Suppressor macrophage treated with lipopolysaccharide for 4 hours (primary cell): Measurements from ENCODE around the gene JMJD1C.
"Not testable (repeated sequence)": the region's sequence is repeated elsewhere in the genome, so short reads cannot be mapped to it uniquely, and the experiment has no call there.

Source experiments
- DNase-seq: peaks from one replicate; pipeline ENCODE4 v3.0.0-alpha.2; 2020

Gene JMJD1C

GRCh38 chr10:63157845-63158624 is 307.7 kb downstream of the JMJD1C start:
- peak; percentile 79 for DNase-seq

GRCh38 chr10:63156236-63156635 is 309.5 kb downstream of the JMJD1C start:
- no peak for DNase-seq

DNA sequence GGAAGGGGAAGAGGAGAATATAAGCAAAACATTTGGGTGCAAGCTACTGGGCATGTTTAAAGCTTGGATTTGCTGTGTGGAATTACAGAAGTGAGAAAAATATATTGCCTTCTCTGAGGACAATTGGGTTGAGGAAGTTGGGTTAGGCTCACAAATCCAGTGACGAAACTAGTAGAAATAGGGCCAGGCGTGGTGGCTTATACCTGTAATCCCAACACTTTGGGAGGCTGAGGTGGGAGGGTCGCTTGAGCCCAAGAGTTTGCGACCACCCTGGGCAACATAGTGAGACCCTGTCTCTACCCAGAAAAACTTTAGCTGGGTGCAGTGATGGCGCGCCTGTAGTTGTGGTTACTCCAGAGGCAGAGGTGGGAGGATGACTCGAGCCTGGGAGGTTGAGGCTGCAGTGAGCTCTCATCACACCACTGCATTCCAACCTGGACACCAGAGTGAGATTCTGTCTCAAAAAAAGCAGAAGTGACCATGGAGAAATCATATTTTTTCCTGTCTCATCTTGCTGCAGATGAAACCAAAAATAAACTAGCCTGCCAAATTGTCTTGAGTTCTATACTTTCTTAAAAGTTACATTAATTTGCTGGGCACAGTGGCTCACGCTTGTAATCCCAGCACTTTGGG is 310.3 kb downstream of the JMJD1C start:
- DNase-seq = peak; percentile 48

DNA sequence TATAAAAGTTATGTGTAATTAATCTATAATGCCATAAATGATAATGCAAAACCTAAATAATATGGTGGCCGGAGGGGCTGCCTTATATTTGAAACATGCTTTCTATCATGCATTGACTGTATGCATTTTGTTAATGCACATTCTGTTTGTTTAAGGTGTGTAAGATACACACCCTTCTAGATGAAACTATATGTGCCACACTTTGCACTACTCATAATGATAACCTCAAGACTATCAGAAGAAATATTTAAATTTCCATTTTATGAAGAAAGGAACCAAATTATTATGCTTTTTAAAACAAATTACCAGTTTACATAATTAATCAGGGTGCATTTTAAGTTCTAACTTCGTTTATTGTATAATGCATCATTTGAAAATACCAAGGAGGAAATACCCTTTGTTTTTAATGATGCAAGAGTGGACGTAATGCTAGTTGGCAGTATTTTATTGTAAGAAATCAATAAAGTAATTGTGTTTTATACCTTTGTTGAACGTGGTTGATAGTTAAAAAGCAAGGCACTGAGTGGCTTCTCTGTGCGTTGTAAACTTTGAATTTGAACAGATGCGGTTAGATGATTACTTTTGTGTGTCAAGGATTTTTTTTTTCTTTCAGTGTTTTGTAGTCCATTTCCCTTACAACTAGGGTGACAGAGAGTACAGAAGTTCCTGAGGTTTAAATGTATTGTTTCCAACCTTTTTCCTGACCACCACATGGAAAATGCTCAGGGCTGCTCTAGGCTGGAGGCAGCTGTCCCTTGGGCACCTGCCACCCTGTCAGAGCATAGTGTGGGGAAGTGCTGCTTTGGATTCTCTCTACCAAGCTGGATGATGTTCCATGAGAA is 311.0 kb downstream of the JMJD1C start:
- no peak for DNase-seq

GRCh38 chr10:63153868-63154545 is 311.8 kb downstream of the JMJD1C start:
- not testable (repeated sequence) for DNase-seq

GRCh38 chr10:63150745-63151144 is 315.0 kb downstream of the JMJD1C start:
- DNase-seq = no peak

DNA sequence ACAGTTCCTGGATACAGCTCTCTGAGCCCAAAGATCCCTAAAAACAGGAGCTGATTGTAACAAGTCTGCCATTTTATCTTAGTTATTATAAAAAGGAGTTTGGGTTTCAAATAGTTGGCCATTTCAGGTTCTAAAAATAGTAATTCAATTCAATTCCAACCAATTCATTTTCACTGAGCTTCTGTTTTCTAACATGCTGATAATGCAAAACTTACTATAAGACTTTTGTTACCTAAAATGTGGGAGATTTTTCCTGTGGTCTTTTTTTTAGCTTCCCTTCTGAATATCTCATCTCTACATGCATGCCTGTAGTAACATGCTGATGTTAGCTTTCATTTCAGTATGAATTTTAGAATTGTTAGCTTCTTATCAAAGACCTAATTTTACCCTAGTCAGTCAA is 319.3 kb downstream of the JMJD1C start:
- no peak for DNase-seq

GRCh38 chr10:63145782-63146181 is 320.0 kb downstream of the JMJD1C start:
- peak; percentile 30 for DNase-seq

DNA sequence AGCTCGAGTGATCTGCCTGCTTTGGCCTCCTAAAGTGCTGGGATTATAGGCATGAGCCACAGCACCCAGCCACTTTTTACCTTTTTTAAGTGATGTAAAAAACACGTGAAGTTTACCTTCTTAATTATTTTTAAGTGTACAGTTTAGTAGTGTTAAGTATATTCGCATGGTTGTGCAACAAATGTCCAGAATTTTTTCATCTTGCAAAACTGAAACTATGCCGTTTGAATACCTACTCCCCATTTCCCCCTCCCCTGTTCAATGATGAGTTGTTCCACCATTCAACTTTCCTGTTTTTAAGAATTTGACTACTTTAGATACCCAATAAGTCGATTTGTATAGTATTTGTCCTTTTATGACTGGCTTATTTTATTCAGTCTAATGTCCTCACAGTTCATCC is 321.8 kb downstream of the JMJD1C start:
- peak; percentile 55 for DNase-seq

DNA sequence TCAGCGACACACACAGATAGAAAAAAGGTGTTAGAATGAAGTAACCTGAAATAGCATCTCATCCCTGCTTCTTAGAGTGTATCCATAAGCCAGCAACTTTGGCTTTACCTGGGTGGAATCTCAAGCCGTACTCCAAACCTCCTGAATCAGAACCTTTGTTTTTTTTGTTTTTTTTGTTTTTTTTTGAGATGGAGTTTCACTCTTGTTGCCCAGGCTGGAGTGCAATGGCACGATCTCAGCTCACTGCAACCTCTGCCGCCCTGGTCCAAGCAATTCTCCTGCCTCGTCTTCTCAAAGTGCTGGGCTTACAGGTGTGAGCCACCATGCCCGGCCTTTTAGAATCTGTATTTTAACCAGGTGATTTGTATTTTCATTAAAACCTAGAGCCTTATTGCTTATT is 323.6 kb downstream of the JMJD1C start:
- DNase-seq = no peak

DNA sequence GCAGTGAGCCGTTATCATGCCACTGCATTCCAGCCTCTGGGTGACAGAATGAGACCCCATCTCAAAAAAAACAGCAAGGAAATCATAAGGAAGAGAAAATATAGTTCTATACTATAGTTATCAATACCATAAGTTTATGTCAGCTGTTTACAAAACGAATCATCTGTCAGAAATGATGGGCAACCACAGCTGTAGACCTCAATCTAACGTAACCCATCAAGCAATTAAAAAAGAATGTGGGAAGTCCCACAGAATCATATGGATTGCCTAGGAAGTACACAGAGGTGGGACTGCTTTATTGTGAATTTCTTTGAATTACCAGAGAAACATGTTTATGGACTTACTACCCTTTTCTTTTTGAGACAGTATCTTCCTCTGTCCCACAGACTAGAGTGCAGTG is 325.7 kb downstream of the JMJD1C start:
- DNase-seq = no peak

- DNase-seq = peak; percentile 89
Measured at GRCh38 chr10:63137306-63137705, 328.5 kb downstream of the JMJD1C start.

DNA sequence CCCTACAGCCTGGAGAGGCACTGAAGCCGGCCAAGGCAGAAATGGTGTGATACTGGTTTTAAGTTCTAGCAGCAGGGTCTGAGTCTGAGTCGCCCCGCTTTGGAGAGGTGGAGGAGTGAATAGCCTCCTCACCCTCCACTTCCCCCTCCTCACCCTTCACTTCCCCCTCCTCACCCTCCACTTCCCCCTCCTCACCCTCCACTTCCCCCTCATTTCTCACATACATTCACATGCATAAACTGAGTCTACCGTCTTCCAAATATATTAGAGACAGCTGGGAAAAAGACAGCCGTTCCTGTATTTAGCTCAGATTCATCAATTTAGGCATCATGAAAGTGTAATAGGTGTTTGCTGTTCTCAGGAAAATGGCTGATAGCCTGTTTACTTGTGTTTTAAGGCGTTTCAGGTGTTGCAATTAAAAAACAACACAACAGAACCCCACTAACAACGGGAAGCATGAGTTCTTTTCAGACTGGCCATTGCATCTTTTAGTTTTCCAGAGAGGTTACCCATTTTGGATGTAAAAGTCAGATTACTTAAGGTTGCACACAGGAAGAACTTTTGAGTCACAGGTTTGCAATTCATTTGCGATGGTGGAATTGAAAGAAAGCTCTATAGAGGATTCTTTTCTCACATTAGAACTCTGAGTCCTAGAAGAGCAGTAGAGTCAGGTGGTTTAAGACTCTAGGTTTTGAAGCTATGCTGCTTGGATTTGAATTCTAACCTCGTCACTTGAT is 331.8 kb downstream of the JMJD1C start:
- DNase-seq = peak; percentile 51

- DNase-seq = peak; percentile 97
Measured at GRCh38 chr10:63133056-63133820, 332.5 kb downstream of the JMJD1C start, which contains the start of gene NRBF2. Gene NRBF2 (plus strand): TSS chr10:63133328. CDS start chr10:63133471, 143 bp downstream.

GRCh38 chr10:63132651-63133055 is 333.1 kb downstream of the JMJD1C start:
- no peak for DNase-seq

DNA sequence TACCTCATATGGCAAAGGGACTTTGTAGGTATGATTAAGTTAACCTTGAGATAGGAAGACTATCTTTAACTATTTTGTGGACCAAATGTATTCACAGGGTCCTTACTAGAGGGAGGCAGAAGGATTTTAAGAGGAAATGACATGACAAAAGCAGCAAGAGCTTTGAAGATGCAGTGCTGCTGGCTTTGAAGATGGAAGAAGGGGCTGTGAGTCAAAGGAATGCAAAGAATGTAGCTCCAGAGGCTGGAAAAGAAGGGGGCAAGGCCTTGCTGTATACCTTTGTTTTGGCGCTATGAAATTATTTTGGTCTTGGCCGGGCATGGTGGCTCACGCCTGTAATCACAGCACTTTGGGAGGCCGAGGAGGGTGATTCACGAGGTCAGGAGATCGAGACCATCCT is 335.9 kb downstream of the JMJD1C start:
- no peak for DNase-seq

GRCh38 chr10:63128443-63128842 is 337.3 kb downstream of the JMJD1C start:
- DNase-seq = no peak

GRCh38 chr10:63125459-63125858 is 340.3 kb downstream of the JMJD1C start:
- DNase-seq = no peak

DNA sequence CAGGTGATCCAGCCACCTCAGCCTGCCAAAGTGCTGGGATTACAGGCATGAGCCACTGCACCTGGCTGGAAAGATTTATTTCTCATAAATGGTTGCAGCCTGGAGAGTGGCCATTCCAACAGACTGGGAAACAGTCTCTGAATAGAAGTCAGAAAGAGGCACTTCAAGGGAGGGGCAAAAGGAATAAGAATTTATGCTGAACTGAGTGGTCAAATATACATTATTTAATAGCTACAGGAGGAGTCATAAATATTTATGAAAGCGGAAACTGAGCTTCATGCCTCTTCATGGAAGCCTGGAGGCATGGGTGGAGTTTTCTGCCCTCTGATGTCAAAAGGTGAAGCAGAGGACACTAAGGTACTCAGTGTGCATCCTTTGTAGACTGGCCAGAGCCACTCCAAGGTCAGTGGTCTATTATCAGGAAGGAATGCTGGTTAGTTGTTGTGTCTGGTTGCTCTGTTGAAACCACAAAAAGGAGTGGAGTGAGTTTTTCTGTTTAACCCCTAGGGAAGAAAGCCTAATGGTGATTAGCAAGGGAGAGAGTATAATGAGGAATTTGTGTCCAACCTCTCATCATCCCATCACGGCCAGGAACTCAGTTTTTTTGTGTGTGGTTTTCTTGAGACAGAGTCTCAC is 341.9 kb downstream of the JMJD1C start:
- DNase-seq = no peak

GRCh38 chr10:63120554-63120953 is 345.2 kb downstream of the JMJD1C start:
- no peak for DNase-seq

DNA sequence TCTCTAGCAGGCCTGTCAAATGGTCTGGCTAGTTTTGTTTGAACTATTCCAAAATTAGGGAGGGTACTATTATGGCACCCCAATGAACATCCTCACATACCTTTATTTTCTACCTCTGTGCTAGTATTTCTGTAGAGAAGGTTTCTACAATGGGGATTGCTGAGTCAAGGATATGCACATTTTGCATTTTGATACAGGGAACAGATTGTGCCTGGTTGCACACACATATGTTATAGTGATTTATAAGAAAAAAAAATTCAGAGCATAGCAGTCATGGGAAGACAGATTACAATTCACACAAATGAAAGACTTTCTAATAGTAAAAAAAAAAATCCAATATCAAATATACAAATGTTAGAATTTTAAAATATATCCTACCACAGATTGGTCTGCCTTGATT is 346.7 kb downstream of the JMJD1C start:
- DNase-seq = no peak
